ENCODE data around the gene WFDC1. TPM values are rescaled to one million over a fixed set of nuclear protein-coding genes. Genes with fewer than 3 reads are reported as not detected.

WFDC1 gene
- total and polyA plus RNA-seq, 8 donors = 0.09 to 2.6 (median 0.39) TPM; not detected in 2

GRCh38 chr16:84310642-84311041, 16.0 kb downstream of the WFDC1 start:
- Histone ChIP-seq H3K27ac (no peak overlapping the region), H3K4me1 (no peaks in the 10 kb centered on the region), H3K27me3 (peaks cover 0 to 5% (median 0%) of the 10 kb centered on the region in 4 donors), H3K4me3 (no peak overlapping the region), H3K36me3 (no peaks in the 10 kb centered on the region), H3K9me3 (no peaks in the 10 kb centered on the region)
- intact Hi-C loops (cut with DNase I) = no loop called here
- TF ChIP-seq, protein P1, sequence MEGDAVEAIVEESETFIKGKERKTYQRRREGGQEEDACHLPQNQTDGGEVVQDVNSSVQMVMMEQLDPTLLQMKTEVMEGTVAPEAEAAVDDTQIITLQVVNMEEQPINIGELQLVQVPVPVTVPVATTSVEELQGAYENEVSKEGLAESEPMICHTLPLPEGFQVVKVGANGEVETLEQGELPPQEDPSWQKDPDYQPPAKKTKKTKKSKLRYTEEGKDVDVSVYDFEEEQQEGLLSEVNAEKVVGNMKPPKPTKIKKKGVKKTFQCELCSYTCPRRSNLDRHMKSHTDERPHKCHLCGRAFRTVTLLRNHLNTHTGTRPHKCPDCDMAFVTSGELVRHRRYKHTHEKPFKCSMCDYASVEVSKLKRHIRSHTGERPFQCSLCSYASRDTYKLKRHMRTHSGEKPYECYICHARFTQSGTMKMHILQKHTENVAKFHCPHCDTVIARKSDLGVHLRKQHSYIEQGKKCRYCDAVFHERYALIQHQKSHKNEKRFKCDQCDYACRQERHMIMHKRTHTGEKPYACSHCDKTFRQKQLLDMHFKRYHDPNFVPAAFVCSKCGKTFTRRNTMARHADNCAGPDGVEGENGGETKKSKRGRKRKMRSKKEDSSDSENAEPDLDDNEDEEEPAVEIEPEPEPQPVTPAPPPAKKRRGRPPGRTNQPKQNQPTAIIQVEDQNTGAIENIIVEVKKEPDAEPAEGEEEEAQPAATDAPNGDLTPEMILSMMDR (IDR thresholded peaks at IDR 0.05) = no peak
- no peak for FAIRE-seq
- 76 to 85% methylated on average over 7 of the region's 7 CpGs for WGBS, 2 donors
- DNase-seq = no peak
- no peak for ATAC-seq

DNA sequence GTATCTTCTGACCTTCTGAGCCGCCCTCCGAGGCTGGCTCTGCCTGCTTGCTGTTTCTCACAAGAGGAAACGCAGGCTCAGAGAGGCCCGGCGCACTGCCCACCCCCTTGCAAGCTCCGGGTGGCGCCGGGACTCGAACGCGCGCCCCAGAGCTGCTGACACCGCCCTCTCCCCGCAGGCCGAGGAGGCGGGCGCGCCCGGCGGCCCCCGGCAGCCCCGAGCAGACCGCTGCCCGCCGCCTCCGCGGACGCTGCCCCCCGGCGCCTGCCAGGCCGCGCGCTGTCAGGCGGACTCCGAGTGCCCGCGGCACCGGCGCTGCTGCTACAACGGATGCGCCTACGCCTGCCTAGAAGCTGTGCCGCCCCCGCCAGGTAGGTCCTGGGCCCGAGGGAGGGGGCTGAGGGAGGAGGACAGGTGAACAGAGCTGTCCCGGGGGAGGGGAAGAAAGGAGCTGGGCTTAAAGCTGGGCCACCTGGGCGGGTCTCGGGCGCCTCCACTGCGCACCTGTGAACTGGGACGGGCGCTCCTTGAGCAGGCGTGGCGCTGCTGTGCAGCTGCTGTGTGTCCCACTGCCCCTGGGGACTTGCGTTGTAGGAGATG, 18.2 kb downstream of the WFDC1 start:
- Histone ChIP-seq H3K36me3 (no peaks in the 10 kb centered on the region), H3K9me3 (no peaks in the 10 kb centered on the region), H3K4me1 (no peaks in the 10 kb centered on the region), H3K4me3 (no peak overlapping the region), H3K27ac (no peak overlapping the region), H3K27me3 (peaks cover 0 to 5% (median 0%) of the 10 kb centered on the region in 4 donors)
- intact Hi-C loops (cut with DNase I) = no loop called here
- DNase-seq (peak in 1 of 6 donors; percentile 39), ATAC-seq (peak in 3 of 4 donors; percentile 58 to 79 (median 67)), FAIRE-seq (no peak)
- 4 to 8% methylated on average over 53 to 55 of the region's 55 CpGs for WGBS, 2 donors
- TF ChIP-seq, protein P1 (IDR thresholded peaks at IDR 0.05) = no peak

- Histone ChIP-seq H3K36me3 (no peaks in the 10 kb centered on the region), H3K27me3 (peaks cover 0 to 5% (median 0%) of the 10 kb centered on the region in 4 donors), H3K4me1 (no peaks in the 10 kb centered on the region), H3K27ac (no peak overlapping the region), H3K9me3 (no peaks in the 10 kb centered on the region), H3K4me3 (no peak overlapping the region)
- 44 to 56% methylated on average over 10 of the region's 10 CpGs for WGBS, 2 donors
- intact Hi-C loops (cut with DNase I) = no loop called here
- FAIRE-seq = no peak
- TF ChIP-seq, protein P1 (IDR thresholded peaks at IDR 0.05) = no peak
- DNase-seq = no peak
- no peak for ATAC-seq
Observed at GRCh38 chr16:84313921-84314320, 19.2 kb downstream of the WFDC1 start.

GRCh38 chr16:84314373-84314772, 19.7 kb downstream of the WFDC1 start:
- H3K9me3 ChIP-seq = no peaks in the 10 kb centered on the region
- TF ChIP-seq, protein P1 (IDR thresholded peaks at IDR 0.05) = no peak
- no peak overlapping the region for H3K27ac ChIP-seq
- no peaks in the 10 kb centered on the region for H3K36me3 ChIP-seq
- intact Hi-C loops (cut with DNase I) = no loop called here
- ATAC-seq (no peak), DNase-seq (no peak), FAIRE-seq (no peak)
- no peak overlapping the region for H3K4me3 ChIP-seq
- peaks cover 0 to 5% (median 0%) of the 10 kb centered on the region in 4 donors for H3K27me3 ChIP-seq
- H3K4me1 ChIP-seq = no peaks in the 10 kb centered on the region
- WGBS, 2 donors = 42 to 50% methylated on average over 6 of the region's 6 CpGs

- Histone ChIP-seq H3K9me3 (no peaks in the 10 kb centered on the region), H3K4me3 (no peak overlapping the region), H3K27ac (no peak overlapping the region), H3K4me1 (no peaks in the 10 kb centered on the region), H3K27me3 (peaks cover 0 to 5% (median 0%) of the 10 kb centered on the region in 4 donors), H3K36me3 (no peaks in the 10 kb centered on the region)
- FAIRE-seq (no peak), DNase-seq (no peak), ATAC-seq (no peak)
- intact Hi-C loops (cut with DNase I) = no loop called here
- 42 to 51% methylated on average over 4 of the region's 4 CpGs for WGBS, 2 donors
- TF ChIP-seq, protein P1 (IDR thresholded peaks at IDR 0.05) = no peak
Observed at GRCh38 chr16:84314814-84315213, 20.1 kb downstream of the WFDC1 start.
